ENCODE measurements around the gene AKT2.
A peak's percentile ranks its signal among the peaks of the same experiment; 100 is the strongest.

The AKT2 gene

DNA sequence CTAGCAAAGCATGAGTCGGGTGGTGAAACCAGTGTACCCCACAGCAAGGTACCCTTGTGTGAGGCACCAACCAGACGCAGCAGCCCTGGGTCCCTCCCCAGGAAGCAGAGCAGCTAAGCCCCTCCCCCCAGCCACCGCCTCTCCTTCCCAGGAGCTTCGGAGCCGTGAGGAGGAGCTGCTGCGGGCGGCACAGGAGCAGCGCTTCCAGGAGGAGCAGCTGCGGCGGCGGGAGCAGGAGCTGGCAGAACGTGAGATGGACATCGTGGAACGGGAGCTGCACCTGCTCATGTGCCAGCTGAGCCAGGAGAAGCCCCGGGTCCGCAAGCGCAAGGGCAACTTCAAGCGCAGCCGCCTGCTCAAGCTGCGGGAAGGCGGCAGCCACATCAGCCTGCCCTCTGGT is 79.4 kb downstream of the AKT2 start:
- Mint-ChIP-seq H3K9me3 (no peaks in the 10 kb centered on the region), H3K27me3 (no peaks in the 10 kb centered on the region), H3K4me1 (ENCODE audit: low read depth) (no peaks in the 10 kb centered on the region), H3K4me3 (no peak overlapping the region), H3K36me3 (ENCODE audit: low read depth) (peaks cover 55% of the 10 kb centered on the region), H3K27ac (no peak overlapping the region)
- no peak for DNase-seq

DNA sequence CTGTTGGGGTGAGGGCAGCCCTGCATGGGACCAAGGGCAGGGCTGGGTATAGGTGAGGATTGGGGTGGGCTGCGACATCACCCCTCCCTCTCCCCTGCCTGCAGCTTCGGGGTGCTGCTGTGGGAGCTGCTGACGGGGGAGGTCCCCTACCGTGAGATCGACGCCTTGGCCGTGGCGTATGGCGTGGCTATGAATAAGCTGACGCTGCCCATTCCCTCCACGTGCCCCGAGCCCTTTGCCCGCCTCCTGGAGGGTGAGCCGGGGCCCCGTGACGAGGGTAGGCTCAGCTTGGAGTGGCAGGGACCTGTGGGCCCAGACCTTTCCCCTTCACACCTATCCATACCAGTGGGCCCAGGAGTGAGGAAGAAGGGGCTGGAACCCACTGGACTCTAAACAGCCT is 80.8 kb downstream of the AKT2 start:
- no peaks in the 10 kb centered on the region for H3K9me3 Mint-ChIP-seq
- no peak for DNase-seq
- H3K4me1 Mint-ChIP-seq (ENCODE audit: low read depth): no peaks in the 10 kb centered on the region
- H3K27me3 Mint-ChIP-seq: no peaks in the 10 kb centered on the region
- H3K36me3 Mint-ChIP-seq (ENCODE audit: low read depth): peaks cover 44% of the 10 kb centered on the region
- H3K4me3 Mint-ChIP-seq: no peak overlapping the region
- no peak overlapping the region for H3K27ac Mint-ChIP-seq

DNA sequence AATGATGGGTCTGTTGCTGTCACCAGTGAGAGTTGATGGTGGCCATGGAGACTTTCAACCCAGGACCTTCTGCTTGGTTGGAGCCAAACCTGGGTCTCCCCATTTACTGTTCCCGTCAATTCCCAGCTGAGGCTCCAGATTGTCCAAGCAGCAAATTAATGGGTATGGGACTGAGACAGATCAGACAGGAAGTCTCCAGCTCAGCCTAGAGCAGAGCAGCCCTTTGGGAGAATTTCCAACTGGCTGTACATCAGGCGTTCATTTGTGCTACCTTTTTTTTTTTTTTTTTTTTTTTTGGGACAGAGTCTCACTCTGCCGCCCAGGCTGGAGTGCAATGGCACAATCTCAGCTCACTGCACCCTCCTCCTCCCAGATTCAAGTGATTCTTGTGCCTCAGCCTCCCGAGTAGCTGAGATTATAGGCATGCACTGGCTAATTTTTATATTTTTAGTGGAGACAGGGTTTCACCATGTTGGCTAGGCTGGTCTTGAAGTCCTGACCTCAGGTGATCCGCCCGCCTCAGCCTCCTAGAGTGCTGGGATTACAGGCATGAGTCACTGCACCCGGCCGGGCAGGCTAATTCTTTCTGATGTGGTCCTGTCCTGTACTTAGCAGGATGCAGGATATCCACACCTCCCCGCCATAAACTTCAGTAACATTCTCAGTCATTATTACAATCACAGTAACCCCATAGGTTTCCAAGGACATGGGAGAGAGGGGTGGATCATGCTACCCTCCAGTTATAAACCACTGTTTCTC is 84.6 kb downstream of the AKT2 start:
- Mint-ChIP-seq H3K4me3 (no peak overlapping the region), H3K9me3 (no peaks in the 10 kb centered on the region), H3K27me3 (no peaks in the 10 kb centered on the region), H3K36me3 (ENCODE audit: low read depth) (peaks cover 35% of the 10 kb centered on the region), H3K27ac (no peak overlapping the region), H3K4me1 (ENCODE audit: low read depth) (peaks cover 3% of the 10 kb centered on the region)
- DNase-seq: no peak

DNA sequence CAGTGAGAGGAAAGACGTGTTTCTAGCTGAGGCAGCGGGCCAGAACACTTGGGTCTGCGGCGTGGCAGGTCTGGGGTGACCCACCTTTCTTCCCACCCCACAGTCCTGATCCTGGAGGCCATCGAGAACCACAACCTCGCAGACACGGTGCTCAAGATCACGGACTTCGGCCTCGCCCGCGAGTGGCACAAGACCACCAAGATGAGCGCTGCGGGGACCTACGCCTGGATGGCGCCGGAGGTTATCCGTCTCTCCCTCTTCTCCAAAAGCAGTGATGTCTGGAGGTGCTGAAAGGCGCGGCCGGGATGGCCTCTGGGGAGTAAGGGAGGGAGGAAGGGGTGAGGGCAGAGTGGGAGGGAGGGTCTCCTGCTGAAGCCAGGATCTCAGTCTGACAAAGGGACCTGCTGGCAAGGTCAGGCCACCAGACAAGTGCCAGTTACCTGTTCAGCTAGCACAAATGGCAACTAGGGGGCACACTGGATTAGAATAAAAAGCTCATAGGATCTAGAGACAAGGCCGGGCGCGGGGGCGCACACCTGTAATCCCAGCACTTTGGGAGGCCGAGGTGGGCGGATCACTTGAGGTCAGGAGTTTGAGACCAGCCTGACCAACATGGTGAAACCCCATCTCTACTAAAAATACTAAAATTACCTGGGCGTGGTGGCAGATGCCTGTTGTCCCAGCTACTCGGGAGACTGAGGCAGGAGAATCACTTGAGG is 86.7 kb downstream of the AKT2 start:
- no peak overlapping the region for H3K4me3 Mint-ChIP-seq
- no peaks in the 10 kb centered on the region for H3K27me3 Mint-ChIP-seq
- H3K27ac Mint-ChIP-seq: no peak overlapping the region
- H3K36me3 Mint-ChIP-seq (ENCODE audit: low read depth): peaks cover 18% of the 10 kb centered on the region
- peaks cover 13% of the 10 kb centered on the region for H3K4me1 Mint-ChIP-seq (ENCODE audit: low read depth)
- H3K9me3 Mint-ChIP-seq: no peaks in the 10 kb centered on the region
- DNase-seq: no peak

DNA sequence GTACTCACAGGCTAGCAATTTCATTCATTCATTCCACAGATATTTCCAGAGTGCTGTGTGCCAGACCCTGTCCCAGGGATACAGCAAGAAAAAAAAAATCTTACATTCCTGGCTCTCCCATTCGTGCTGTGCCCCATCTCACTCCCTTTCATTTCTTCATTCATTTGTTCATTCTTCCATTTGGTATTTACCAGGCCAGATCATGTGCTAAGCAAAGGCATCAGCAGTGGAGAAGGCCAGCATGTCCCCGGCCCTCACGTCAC is 91.6 kb downstream of the AKT2 start:
- Mint-ChIP-seq H3K27ac (no peak overlapping the region), H3K36me3 (ENCODE audit: low read depth) (peaks cover 4% of the 10 kb centered on the region), H3K9me3 (no peaks in the 10 kb centered on the region), H3K4me3 (no peak overlapping the region), H3K27me3 (no peaks in the 10 kb centered on the region), H3K4me1 (ENCODE audit: low read depth) (peaks cover 39% of the 10 kb centered on the region)
- DNase-seq: no peak

DNA sequence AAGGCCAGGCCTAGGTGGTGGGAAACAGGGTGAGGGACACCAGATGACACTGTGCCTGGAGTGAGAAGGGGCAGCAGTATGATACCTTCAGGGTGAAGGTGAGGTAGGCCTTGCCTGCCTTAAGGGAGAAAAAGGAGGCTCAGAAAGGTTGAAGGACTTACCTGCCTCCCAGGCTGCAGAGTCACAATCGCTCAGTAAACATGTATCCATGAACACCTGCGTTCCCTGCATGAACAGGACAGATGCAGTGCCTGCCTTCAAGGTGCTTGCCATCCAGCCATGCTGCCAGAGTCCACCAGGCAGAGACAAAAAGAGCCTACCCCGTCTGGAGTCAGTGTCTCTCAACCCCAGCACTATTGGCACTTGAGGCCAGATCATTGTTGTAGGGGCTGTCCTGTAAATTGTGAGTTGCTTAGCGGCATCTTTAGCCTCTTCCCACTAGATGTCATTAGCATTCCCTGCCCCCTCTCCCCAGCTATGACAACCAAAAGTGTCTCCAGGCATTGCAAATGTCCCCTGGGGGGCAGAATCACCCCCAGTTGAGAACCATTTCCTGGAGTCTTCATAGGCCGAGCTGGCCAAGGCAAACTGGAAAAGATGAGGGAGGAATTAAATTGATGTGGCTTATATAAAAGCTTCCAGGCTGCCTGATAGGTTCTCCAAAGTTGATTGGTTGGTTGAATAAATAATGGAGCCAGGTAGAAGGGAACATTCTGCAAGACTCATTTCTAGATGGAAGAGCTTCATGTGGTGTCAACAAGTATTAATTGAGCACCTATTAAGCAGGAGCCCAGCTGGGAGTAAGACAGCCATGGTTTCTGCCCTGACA is 92.2 kb downstream of the AKT2 start:
- H3K4me1 Mint-ChIP-seq (ENCODE audit: low read depth): peaks cover 40% of the 10 kb centered on the region
- peak overlapping the region; percentile 70 for H3K4me3 Mint-ChIP-seq
- peak overlapping the region; percentile 37 for H3K27ac Mint-ChIP-seq
- H3K27me3 Mint-ChIP-seq: no peaks in the 10 kb centered on the region
- peaks cover 3% of the 10 kb centered on the region for H3K36me3 Mint-ChIP-seq (ENCODE audit: low read depth)
- no peak for DNase-seq
- no peaks in the 10 kb centered on the region for H3K9me3 Mint-ChIP-seq

DNA sequence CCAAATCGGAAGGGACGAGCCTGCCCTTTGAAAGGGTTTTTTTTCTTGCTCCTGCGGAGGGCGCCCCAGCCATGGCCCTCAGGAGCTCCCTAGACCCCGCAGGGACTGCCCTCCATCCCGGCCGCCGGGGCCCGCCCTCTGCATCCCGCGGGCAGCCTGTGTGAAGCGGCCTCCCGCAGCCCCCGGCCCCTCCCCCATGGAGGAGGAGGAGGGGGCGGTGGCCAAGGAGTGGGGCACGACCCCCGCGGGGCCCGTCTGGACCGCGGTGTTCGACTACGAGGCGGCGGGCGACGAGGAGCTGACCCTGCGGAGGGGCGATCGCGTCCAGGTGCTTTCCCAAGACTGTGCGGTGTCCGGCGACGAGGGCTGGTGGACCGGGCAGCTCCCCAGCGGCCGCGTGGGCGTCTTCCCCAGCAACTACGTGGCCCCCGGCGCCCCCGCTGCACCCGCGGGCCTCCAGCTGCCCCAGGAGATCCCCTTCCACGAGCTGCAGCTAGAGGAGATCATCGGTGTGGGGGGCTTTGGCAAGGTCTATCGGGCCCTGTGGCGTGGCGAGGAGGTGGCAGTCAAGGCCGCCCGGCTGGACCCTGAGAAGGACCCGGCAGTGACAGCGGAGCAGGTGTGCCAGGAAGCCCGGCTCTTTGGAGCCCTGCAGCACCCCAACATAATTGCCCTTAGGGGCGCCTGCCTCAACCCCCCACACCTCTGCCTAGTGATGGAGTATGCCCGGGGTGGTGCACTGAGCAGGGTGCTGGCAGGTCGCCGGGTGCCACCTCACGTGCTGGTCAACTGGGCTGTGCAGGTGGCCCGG is 93.1 kb downstream of the AKT2 start:
- peak overlapping the region; percentile 70 for H3K4me3 Mint-ChIP-seq
- H3K4me1 Mint-ChIP-seq (ENCODE audit: low read depth): peaks cover 40% of the 10 kb centered on the region
- peak; percentile 55 for DNase-seq
- peaks cover 1% of the 10 kb centered on the region for H3K36me3 Mint-ChIP-seq (ENCODE audit: low read depth)
- H3K27me3 Mint-ChIP-seq: no peaks in the 10 kb centered on the region
- H3K27ac Mint-ChIP-seq: no peak overlapping the region
- H3K9me3 Mint-ChIP-seq: no peaks in the 10 kb centered on the region

DNA sequence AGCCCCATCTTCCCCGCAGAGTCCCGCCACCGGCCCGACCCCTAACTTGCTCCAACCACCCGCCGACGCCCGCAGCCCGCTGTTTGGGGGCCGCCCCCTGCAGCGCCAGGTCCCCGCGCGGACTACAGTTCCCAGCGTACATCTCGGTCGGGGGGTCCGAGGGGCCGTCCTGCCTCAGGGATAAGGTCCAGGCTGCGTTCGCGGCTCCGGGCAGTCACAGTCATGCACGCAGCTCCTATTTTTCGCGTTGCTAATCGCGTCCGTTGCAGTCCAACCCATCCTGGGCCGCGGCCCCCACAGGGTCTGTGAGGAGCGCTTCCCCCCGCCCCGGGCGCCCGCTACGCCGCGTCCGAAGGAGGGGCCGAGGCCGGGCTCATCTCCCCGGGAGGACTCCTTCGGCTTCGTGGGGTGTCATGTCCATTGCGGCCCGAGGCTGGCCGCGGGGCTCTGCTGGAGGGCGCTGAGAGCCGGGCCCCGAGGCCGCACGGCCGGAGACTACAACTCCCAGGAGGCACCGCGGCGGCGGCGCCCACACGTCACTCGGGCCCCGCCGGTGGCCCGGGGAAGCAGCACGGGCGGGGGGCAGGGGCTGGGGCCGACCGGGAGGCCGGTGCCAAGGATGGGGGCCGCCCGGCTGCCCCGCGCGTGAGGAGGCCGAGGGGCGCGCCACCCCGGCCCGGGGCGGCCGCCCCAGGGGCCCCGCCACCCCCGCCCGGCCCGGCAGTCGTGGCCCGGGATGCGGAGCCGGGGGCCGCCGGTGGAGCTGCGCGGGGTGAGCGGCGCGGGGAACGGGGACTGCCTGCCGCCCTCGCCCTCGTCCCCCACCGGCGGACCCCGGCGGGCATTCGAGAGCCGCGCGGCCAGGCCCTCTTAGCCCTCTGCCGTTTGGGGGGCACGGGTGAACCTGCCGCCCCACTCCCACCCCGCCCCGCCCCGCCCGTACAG is 94.0 kb downstream of the AKT2 start, which contains the start of gene MAP3K10:
TSS of gene MAP3K10 (plus strand) at position 536 of the 945 bp plus-strand sequence. CDS start 606 bp downstream, outside the sequence.
- Mint-ChIP-seq H3K27me3 (no peaks in the 10 kb centered on the region), H3K36me3 (ENCODE audit: low read depth) (peaks cover 1% of the 10 kb centered on the region), H3K9me3 (no peaks in the 10 kb centered on the region), H3K27ac (peak within 1 kb of the TSS; percentile 96), H3K4me3 (peak within 1 kb of the TSS; percentile 84), H3K4me1 (ENCODE audit: low read depth) (peaks cover 40% of the 10 kb centered on the region)
- DNase-seq: peak; percentile 87

DNA sequence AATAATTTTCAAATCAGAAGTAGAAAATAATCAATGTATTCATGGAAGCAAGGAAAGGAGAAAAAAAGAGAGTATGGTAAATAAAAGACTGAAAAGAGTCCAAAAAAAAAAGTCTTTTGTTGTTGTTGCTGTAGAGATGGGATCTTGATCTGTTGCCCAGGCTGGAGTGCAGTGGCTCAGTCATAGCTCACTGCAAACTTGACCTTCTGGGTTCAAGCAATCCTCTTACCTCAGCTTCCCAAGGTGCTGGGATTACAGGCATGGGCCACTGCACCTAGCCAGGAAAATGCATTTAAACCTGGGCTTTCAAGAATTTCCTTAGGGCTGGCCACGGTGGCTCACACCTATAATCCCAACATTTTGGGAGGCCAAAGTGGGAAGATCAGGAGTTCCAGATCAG is 100.9 kb downstream of the AKT2 start:
- H3K4me1 Mint-ChIP-seq (ENCODE audit: low read depth): peaks cover 4% of the 10 kb centered on the region
- H3K36me3 Mint-ChIP-seq (ENCODE audit: low read depth): no peaks in the 10 kb centered on the region
- H3K4me3 Mint-ChIP-seq: no peak overlapping the region
- no peak for DNase-seq
- no peak overlapping the region for H3K27ac Mint-ChIP-seq
- peaks cover 5% of the 10 kb centered on the region for H3K27me3 Mint-ChIP-seq
- H3K9me3 Mint-ChIP-seq: no peaks in the 10 kb centered on the region
